GM15510 (cell line): ENCODE results near the gene ARHGAP31.

Experiments
- POLR2A ChIP-seq: IDR thresholded peaks from 3 replicates; pipeline ENCODE4 v1.6.1; 2011; ENCODE audit warnings: borderline replicate concordance; ENCODE audit not compliant: insufficient read length; ENCODE audit errors: extremely low read depth

ARHGAP31 gene

DNA sequence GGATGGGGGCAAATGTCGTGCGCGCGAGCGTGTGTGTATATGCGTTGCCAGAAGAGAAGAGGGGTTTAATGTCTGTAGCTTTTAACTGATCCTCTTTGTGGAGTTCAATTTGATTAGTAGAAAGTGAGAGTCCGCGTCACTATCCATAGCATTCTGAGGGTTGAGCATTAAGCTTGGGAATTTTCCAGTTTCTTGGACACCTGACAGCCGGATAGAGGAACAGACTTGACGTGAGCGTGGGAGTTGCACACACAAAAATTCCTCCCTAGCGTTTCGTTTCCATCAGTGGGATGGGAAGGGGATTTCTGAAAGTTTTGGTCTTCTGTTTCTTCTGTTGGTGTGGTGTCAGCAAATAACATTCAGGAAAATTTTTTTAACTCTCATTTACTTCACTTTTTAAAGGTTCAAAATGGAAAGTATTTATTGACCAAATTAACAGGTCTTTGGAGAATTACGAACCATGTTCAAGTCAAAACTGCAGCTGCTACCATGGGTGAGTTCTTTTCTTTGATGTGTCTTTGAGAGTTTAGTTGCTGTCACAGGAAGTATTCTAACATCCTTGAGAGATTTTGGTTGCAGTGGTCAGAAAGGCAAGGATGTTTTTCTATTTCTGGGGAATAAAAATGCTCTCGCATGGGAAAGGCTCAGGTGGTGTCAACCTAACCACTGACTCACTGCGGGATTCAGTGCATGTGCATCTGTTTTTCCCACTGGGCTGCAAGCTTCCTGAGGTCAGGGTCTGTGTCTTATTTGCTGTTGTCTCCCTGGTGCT lies 175.4 kb downstream of the ARHGAP31 start:
- no peak for TF ChIP-seq POLR2A
